KMS-11 (cell line): ENCODE data around the gene KNG1.

Experiments
- H2AFZ ChIP-seq: fragments of 200-600 bp; sonication (generic); 2 replicates; pipeline ENCODE4 v1.6.1; 2016; ENCODE audit warnings: antibody characterized with exemption, mixed run types, low read depth
- H3K27ac ChIP-seq: fragments of 200-600 bp; sonication (generic); 2 replicates; pipeline ENCODE4 v1.6.1; 2016; ENCODE audit warnings: mild to moderate bottlenecking, mixed run types
- H3K27me3 ChIP-seq: fragments of 200-600 bp; sonication (generic); 2 replicates; pipeline ENCODE4 v1.6.1; 2017; ENCODE audit warnings: mild to moderate bottlenecking, low read depth, mixed run types, moderate library complexity; ENCODE audit not compliant: insufficient read depth
- H3K36me3 ChIP-seq: fragments of 200-600 bp; sonication (generic); 2 replicates; pipeline ENCODE4 v1.6.1; 2017; ENCODE audit warnings: mild to moderate bottlenecking, mixed run types; ENCODE audit not compliant: insufficient read depth
- H3K4me1 ChIP-seq: fragments of 200-600 bp; sonication (generic); 2 replicates; pipeline ENCODE4 v1.6.1; 2016; ENCODE audit warnings: mild to moderate bottlenecking, low read depth, mixed run types; ENCODE audit not compliant: poor library complexity, severe bottlenecking
- H3K4me2 ChIP-seq: fragments of 200-600 bp; sonication (generic); 2 replicates; pipeline ENCODE4 v1.7.0; 2016; ENCODE audit warnings: mild to moderate bottlenecking, mixed run types
- H3K4me3 ChIP-seq: fragments of 200-600 bp; sonication (generic); IDR thresholded peaks from 2 replicates; pipeline ENCODE4 v1.6.1; 2017; ENCODE audit warnings: low read depth, low read length, mixed read lengths; ENCODE audit not compliant: insufficient read depth
- H3K79me2 ChIP-seq: fragments of 200-600 bp; sonication (generic); 2 replicates; pipeline ENCODE4 v1.6.1; 2016; ENCODE audit warnings: low read depth, mixed run types; ENCODE audit not compliant: insufficient read depth
- H3K9ac ChIP-seq: fragments of 200-600 bp; sonication (generic); 2 replicates; pipeline ENCODE4 v1.6.1; 2016; ENCODE audit warnings: mild to moderate bottlenecking, mixed run types
- H4K20me1 ChIP-seq: fragments of 200-600 bp; sonication (generic); 2 replicates; pipeline ENCODE4 v1.6.1; 2016; ENCODE audit warnings: mild to moderate bottlenecking, mixed run types; ENCODE audit not compliant: insufficient read depth
- TF ChIP-seq, protein P1 (sequence below): fragments of 200-600 bp; sonication (generic); conservative IDR thresholded peaks from 2 replicates; pipeline ENCODE4 v1.6.1; 2017; ENCODE audit warnings: low read depth, mild to moderate bottlenecking, antibody characterized with exemption, low read length, moderate library complexity, mixed read lengths

The KNG1 gene

DNA sequence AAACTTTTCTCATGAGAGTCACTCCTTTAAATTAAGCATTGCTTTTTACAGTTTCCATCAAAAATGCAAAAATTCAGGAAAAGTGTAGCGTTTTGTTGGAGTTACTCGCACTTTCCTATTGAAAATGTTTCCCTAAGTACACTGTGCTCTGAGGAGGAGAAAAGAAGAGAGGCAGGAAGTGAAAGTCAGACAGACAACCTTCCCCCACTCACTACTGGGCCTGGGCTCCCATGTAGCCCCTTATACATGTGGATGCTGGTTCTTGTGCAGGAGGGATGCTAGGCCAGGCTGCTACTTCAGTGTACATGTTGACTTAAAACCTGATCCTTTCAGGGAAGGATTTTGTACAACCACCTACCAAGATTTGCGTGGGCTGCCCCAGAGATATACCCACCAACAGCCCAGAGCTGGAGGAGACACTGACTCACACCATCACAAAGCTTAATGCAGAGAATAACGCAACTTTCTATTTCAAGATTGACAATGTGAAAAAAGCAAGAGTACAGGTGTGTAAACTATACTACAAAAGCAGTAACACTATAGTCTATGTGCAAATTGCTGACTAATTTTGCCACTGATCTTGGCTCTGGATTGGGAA is 15.1 kb downstream of the KNG1 start:
- H3K9ac ChIP-seq = no peak overlapping the region

DNA sequence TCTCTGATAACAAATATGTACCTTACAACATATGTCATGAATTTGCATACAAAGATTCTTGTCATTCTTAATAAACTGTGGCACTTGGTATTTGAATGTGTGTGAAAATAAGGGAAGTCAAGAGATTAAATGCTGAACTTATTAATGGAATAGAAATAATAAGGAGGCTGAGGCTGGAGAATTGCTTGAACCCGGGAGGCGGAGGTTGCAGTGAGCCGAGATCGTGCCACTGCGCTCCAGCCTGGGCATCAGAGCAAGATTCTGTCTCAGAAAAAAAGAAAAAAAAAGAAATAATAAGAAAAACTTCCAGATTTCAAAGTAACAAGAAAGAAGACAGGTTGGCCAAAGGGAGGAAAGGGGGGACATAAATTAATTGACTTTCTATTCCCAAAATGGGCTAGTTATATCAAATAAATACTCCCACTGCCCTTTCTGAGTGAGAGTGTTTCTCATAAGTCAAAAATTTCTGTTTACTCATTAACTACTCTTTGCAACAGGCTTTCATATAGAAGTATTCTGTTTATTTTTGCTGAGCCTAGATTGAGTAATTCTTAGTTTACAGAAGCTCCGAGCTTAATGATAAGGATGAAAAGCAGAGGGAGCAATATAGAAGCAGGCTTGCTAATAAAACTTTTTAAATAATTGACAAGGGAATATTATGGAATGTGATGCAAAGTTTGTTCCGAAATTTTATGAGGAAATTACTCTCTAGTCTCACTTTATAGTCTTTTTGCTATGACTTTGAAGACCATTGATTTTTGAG is 25.6 kb downstream of the KNG1 start:
- H2AFZ ChIP-seq = no peak overlapping the region
- H3K4me2 ChIP-seq = no peak overlapping the region
- H3K27ac ChIP-seq = no peak overlapping the region
- H3K79me2 ChIP-seq = no peaks in the 10 kb centered on the region
- TF ChIP-seq, protein P1, sequence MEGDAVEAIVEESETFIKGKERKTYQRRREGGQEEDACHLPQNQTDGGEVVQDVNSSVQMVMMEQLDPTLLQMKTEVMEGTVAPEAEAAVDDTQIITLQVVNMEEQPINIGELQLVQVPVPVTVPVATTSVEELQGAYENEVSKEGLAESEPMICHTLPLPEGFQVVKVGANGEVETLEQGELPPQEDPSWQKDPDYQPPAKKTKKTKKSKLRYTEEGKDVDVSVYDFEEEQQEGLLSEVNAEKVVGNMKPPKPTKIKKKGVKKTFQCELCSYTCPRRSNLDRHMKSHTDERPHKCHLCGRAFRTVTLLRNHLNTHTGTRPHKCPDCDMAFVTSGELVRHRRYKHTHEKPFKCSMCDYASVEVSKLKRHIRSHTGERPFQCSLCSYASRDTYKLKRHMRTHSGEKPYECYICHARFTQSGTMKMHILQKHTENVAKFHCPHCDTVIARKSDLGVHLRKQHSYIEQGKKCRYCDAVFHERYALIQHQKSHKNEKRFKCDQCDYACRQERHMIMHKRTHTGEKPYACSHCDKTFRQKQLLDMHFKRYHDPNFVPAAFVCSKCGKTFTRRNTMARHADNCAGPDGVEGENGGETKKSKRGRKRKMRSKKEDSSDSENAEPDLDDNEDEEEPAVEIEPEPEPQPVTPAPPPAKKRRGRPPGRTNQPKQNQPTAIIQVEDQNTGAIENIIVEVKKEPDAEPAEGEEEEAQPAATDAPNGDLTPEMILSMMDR = no peak
- no peaks in the 10 kb centered on the region for H3K27me3 ChIP-seq
- no peak overlapping the region for H3K9ac ChIP-seq
- H3K36me3 ChIP-seq = no peaks in the 10 kb centered on the region
- H3K4me3 ChIP-seq = no peak overlapping the region
- H4K20me1 ChIP-seq = no peaks in the 10 kb centered on the region
- no peaks in the 10 kb centered on the region for H3K4me1 ChIP-seq

More for the DNA sequence above, 15.1 kb downstream of the KNG1 start:
- Histone ChIP-seq H2AFZ (no peak overlapping the region), H4K20me1 (no peaks in the 10 kb centered on the region), H3K27me3 (no peaks in the 10 kb centered on the region), H3K4me2 (no peak overlapping the region), H3K79me2 (no peaks in the 10 kb centered on the region), H3K27ac (no peak overlapping the region), H3K4me1 (no peaks in the 10 kb centered on the region), H3K36me3 (no peaks in the 10 kb centered on the region), H3K4me3 (no peak overlapping the region)
- TF ChIP-seq, protein P1 = no peak

DNA sequence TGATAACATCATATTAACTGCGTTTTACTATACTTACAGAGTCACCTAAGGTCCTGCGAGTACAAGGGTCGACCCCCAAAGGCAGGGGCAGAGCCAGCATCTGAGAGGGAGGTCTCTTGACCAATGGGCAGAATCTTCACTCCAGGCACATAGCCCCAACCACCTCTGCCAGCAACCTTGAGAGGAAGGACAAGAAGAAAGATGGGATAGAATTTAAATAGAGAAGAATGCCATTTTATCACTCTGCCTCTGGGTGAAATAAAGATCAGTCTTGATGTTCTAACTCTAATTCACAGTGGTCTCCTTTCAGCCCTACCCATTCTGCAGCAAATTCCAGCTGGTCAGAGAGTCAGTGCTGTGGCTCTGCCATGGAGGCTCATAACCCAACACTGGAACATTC is 26.5 kb downstream of the KNG1 start:
- Histone ChIP-seq H2AFZ (no peak overlapping the region), H3K27me3 (no peaks in the 10 kb centered on the region), H3K4me1 (no peaks in the 10 kb centered on the region), H4K20me1 (no peaks in the 10 kb centered on the region), H3K27ac (no peak overlapping the region), H3K4me2 (no peak overlapping the region), H3K9ac (no peak overlapping the region), H3K36me3 (no peaks in the 10 kb centered on the region), H3K79me2 (no peaks in the 10 kb centered on the region), H3K4me3 (no peak overlapping the region)
- TF ChIP-seq, protein P1 = no peak

DNA sequence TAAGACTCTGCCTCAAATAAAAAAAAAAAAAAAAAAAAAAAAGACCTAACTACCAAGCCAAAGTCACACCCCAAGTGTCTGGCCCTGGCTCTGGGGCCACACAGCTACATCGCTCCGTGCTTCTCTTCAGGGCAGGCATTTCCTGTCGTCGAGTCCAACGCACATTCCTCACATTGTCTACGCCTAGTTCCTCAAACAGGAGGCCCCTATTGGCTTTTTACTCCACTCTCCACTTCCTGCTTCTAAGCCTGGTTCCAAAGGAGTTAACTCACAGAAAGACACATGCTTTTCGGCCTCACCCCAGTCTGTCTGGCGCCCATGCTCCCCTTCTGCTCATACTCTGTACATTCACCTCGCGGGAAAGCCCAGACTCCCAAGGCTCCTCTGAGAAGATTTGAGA is 28.8 kb downstream of the KNG1 start:
- H3K79me2 ChIP-seq = no peaks in the 10 kb centered on the region
- no peak overlapping the region for H3K4me3 ChIP-seq
- TF ChIP-seq, protein P1 = no peak
- no peaks in the 10 kb centered on the region for H3K4me1 ChIP-seq
- H2AFZ ChIP-seq = no peak overlapping the region
- no peak overlapping the region for H3K4me2 ChIP-seq
- H3K27me3 ChIP-seq = no peaks in the 10 kb centered on the region
- H4K20me1 ChIP-seq = no peaks in the 10 kb centered on the region
- H3K36me3 ChIP-seq = no peaks in the 10 kb centered on the region
- no peak overlapping the region for H3K27ac ChIP-seq
- no peak overlapping the region for H3K9ac ChIP-seq
